A549 (cell line): ENCODE results near the gene PGAP3. TPM values are rescaled to one million over a fixed set of nuclear protein-coding genes. Genes with fewer than 3 reads are reported as not detected.

ENCODE experiments used
- ATAC-seq, 2 experiments: fragments of 200-7000 bp in 1 of 2; fragments of >200 bp in 1 of 2; cut with Nextera tagmentation in 1 of 2; cut with Tn5 transposase in 1 of 2; 3 replicates each; pipeline versions ENCODE4 v1.8.0 to v1.9.1; 2018 to 2020; ENCODE audit warnings: mild to moderate bottlenecking in 1 of 2, moderate library complexity in 1 of 2
- CTCF ChIA-PET: fragments of 300-600 bp; sonication (Branson Sonifier 250); formaldehyde crosslinking; extraction: SDS; loops from one replicate; lab custom pipeline; 2021; ENCODE audit warnings: antibody characterized with exemption, inconsistent platforms; lab: Yijun Ruan, JAX
- POLR2A ChIA-PET: fragments of 350-600 bp; formaldehyde crosslinking; extraction: SDS; loops from one replicate; lab custom pipeline; 2021; ENCODE audit warnings: antibody characterized with exemption, inconsistent platforms; lab: Yijun Ruan, JAX
- DNase-seq, 2 experiments: peaks; one replicate each; pipeline versions ENCODE4 v3.0.0 to v3.0.0-alpha.2; 2011 to 2016; ENCODE audit warnings: low read depth in 1 of 2, low spot score in 1 of 2
- FAIRE-seq: peaks from 2 replicates; lab custom pipeline; 2011; peaks lifted over from hg19 to GRCh38; lab: Jason Lieb, UNC
- H3K27ac ChIP-seq, 2 experiments: fragments of >200 bp; sonication (Bioruptor Twin); formaldehyde crosslinking; 3 replicates each; pipeline ENCODE4 v1.5.1; 2016 to 2017
- H3K4me1 ChIP-seq: fragments of >200 bp; sonication (Bioruptor Twin); formaldehyde crosslinking; 3 replicates; pipeline ENCODE4 v1.6.1; 2016
- H3K4me2 ChIP-seq: fragments of >200 bp; sonication (Bioruptor Twin); formaldehyde crosslinking; 3 replicates; pipeline ENCODE4 v1.6.1; 2016
- H3K4me3 ChIP-seq: fragments of >200 bp; sonication (Bioruptor Twin); formaldehyde crosslinking; 3 replicates; pipeline ENCODE4 v1.5.1; 2016
- H3K9me3 ChIP-seq: fragments of >200 bp; sonication (Bioruptor Twin); formaldehyde crosslinking; 3 replicates; pipeline ENCODE4 v1.6.1; 2016
- ATOH8 ChIP-seq: fragments of 250-450 bp; sonication (Bioruptor Pico); IDR thresholded peaks from 2 replicates; pipeline ENCODE4 v1.5.0; 2020; ENCODE audit warnings: low read depth, mild to moderate bottlenecking, moderate library complexity
- BCL3 ChIP-seq: fragments of >200 bp; sonication (Bioruptor Twin); formaldehyde crosslinking; IDR thresholded peaks from 3 replicates; pipeline ENCODE4 v1.6.1; 2016
- CBX2 ChIP-seq: fragments of 200-600 bp; sonication (generic); IDR thresholded peaks from 2 replicates; pipeline ENCODE4 v1.6.1; 2016; ENCODE audit warnings: low read depth, mild to moderate bottlenecking, borderline replicate concordance
- CBX8 ChIP-seq: fragments of 200-600 bp; sonication (generic); IDR thresholded peaks from 2 replicates; pipeline ENCODE4 v1.6.1; 2016
- CHD4 ChIP-seq: fragments of 200-600 bp; sonication (generic); IDR thresholded peaks from 2 replicates; pipeline ENCODE4 v1.6.1; 2016; ENCODE audit warnings: antibody characterized with exemption, mild to moderate bottlenecking, borderline replicate concordance
- CTCF ChIP-seq: fragments of >200 bp; sonication (Bioruptor Twin); formaldehyde crosslinking; IDR thresholded peaks from 3 replicates; pipeline ENCODE4 v1.5.1; 2016
- E2F6 ChIP-seq: IDR thresholded peaks from 2 replicates; pipeline ENCODE4 v1.6.1; 2012; ENCODE audit warnings: low read depth, borderline replicate concordance
- EHF ChIP-seq: fragments of 250-450 bp; sonication (Bioruptor Pico); IDR thresholded peaks from 2 replicates; pipeline ENCODE4 v1.5.0; 2020; ENCODE audit warnings: mild to moderate bottlenecking
- EP300 ChIP-seq, 2 experiments: fragments of >200 bp; sonication (Bioruptor Twin); formaldehyde crosslinking; IDR thresholded peaks; 2 replicates in 1 of 2; 3 replicates in 1 of 2; pipeline ENCODE4 v1.6.1; 2016 to 2017
- ESRRA ChIP-seq: fragments of 150-350 bp; IDR thresholded peaks from 2 replicates; pipeline ENCODE4 v1.6.1; 2014; ENCODE audit warnings: mild to moderate bottlenecking, low read length, borderline replicate concordance
- FOSL2 ChIP-seq, 2 experiments: fragments of 450-650 bp in 1 of 2; fragments of >200 bp in 1 of 2; sonication (Bioruptor Twin) in 1 of 2; formaldehyde crosslinking; IDR thresholded peaks; 2 replicates each; pipeline versions ENCODE4 v1.5.0 to v1.6.1; 2016 to 2020; ENCODE audit warnings: mild to moderate bottlenecking in 1 of 2, moderate library complexity in 1 of 2
- HDAC2 ChIP-seq: fragments of 200-600 bp; sonication (generic); IDR thresholded peaks from 2 replicates; pipeline ENCODE4 v1.6.1; 2016
- HOXA7 ChIP-seq: fragments of 250-450 bp; sonication (Bioruptor Pico); IDR thresholded peaks from 2 replicates; pipeline ENCODE4 v1.5.0; 2020; ENCODE audit warnings: mild to moderate bottlenecking, moderate library complexity
- JUN ChIP-seq, 2 experiments: fragments of >200 bp; sonication (Bioruptor Twin); formaldehyde crosslinking; IDR thresholded peaks; 2 replicates in 1 of 2; 3 replicates in 1 of 2; pipeline ENCODE4 v1.6.1; 2016 to 2017
- KDM5A ChIP-seq: fragments of 200-600 bp; sonication (generic); IDR thresholded peaks from 2 replicates; pipeline ENCODE4 v1.6.1; 2016; ENCODE audit warnings: antibody characterized with exemption, mild to moderate bottlenecking
- MAFK ChIP-seq: fragments of 450-650 bp; IDR thresholded peaks from 2 replicates; pipeline ENCODE4 v1.6.1; 2014; ENCODE audit not compliant: partially characterized antibody
- MAX ChIP-seq: IDR thresholded peaks from 2 replicates; pipeline ENCODE4 v1.6.1; 2012
- MAZ ChIP-seq: fragments of 150-350 bp; IDR thresholded peaks from 2 replicates; pipeline ENCODE4 v1.6.1; 2014; ENCODE audit warnings: antibody characterized with exemption, low read depth, low read length, borderline replicate concordance
- NFE2L2 ChIP-seq: fragments of 150-350 bp; conservative IDR thresholded peaks from 2 replicates; pipeline ENCODE4 v1.6.1; 2014; ENCODE audit warnings: low read length
- PBX3 ChIP-seq: IDR thresholded peaks from 2 replicates; pipeline ENCODE4 v1.6.1; 2012
- PHF8 ChIP-seq: fragments of 200-600 bp; sonication (generic); IDR thresholded peaks from 2 replicates; pipeline ENCODE4 v1.6.1; 2016; ENCODE audit warnings: low read depth, mild to moderate bottlenecking, antibody characterized with exemption, moderate library complexity, borderline replicate concordance
- POLR2A ChIP-seq: IDR thresholded peaks from 2 replicates; pipeline ENCODE4 v1.6.1; 2012; ENCODE audit warnings: mild to moderate bottlenecking, low read length
- RARB ChIP-seq: fragments of 250-450 bp; sonication (Bioruptor Pico); IDR thresholded peaks from 2 replicates; pipeline ENCODE4 v1.8.0; 2021; ENCODE audit warnings: mild to moderate bottlenecking, moderate library complexity
- RCOR1 ChIP-seq: fragments of 150-350 bp; IDR thresholded peaks from 2 replicates; pipeline ENCODE4 v1.6.1; 2014; ENCODE audit warnings: antibody characterized with exemption, low read length, low read depth
- RFX5 ChIP-seq: fragments of 450-650 bp; IDR thresholded peaks from 2 replicates; pipeline ENCODE4 v1.7.1; 2014; ENCODE audit warnings: antibody characterized with exemption, mild to moderate bottlenecking, moderate library complexity
- SMC3 ChIP-seq: fragments of >200 bp; sonication (Bioruptor Twin); formaldehyde crosslinking; IDR thresholded peaks from 3 replicates; pipeline ENCODE4 v1.6.1; 2018; ENCODE audit warnings: inconsistent platforms
- ZC3H11A ChIP-seq: fragments of 450-650 bp; IDR thresholded peaks from 2 replicates; pipeline ENCODE4 v1.6.1; 2014; ENCODE audit warnings: antibody characterized with exemption, mild to moderate bottlenecking
- ZSCAN20 ChIP-seq: fragments of 250-450 bp; sonication (Bioruptor Pico); IDR thresholded peaks from 2 replicates; pipeline ENCODE4 v1.8.0; 2022; ENCODE audit warnings: mild to moderate bottlenecking, moderate library complexity
- WGBS: methylation state at CpG from one replicate; pipeline ENCODE4 v1.1.6; 2017; ENCODE audit errors: missing lambda C conversion rate; 5-methylcytosine and 5-hydroxymethylcytosine counted together
- polyA plus RNA-seq, 4 experiments: library from polyadenylated mRNA; depleted of rRNA in 3 of 4; stranded (reverse); fragments of >200 nt; fragmentation: RNase III in 1 of 4; extraction: RNeasy Plus Mini Kit Qiagen cat#74134 plus additional on column Dnase treatment in 1 of 4; gene quantifications; 2 replicates in 3 of 4; 3 replicates in 1 of 4; pipeline ENCODE4 v1.2.3, GENCODE V29; 2011 to 2017

Gene PGAP3
- polyA plus RNA-seq, 2 of the 4 experiments (the other 2 are of a cell fraction): 7.3 to 8.5 TPM

GRCh38 chr17:39636927-39637736 is 50.7 kb downstream of the PGAP3 start, which contains the start of gene STARD3:
STARD3 (plus strand) TSS chr17:39637144; CDS start chr17:39653532, 16,388 bp downstream.
- peak within 1 kb of the TSS; percentile 92 for H3K4me2 ChIP-seq
- DNase-seq (peak; percentile 92 to 97), FAIRE-seq (no peak), ATAC-seq (peak; percentile 82 to 94)
- H3K9me3 ChIP-seq: no peaks in the 10 kb centered on the region
- 2% methylated on average over 49 of the region's 69 CpGs for WGBS
- POLR2A ChIA-PET: interaction anchor here (1.1 kb wide), 1 partner anchor 16 kb away, joined by 3 read pairs; no protein-coding TSS in a partner anchor
- H3K4me1 ChIP-seq: peaks cover 29% of the 10 kb centered on the region
- peak within 1 kb of the TSS; percentile 87 to 93 for H3K27ac ChIP-seq
- peak within 1 kb of the TSS; percentile 82 for H3K4me3 ChIP-seq
- CTCF ChIA-PET: interaction anchor here (1.0 to 58.8 kb wide), 4 partner anchors 2 to 92 kb away, joined by 4 to 1581 read pairs (median 1486); partner anchors contain the start of genes ERBB2, NEUROD2, PGAP3 and PNMT
- TF ChIP-seq E2F6: peak; percentile 65; the same call in 1 of the 2 replicates
- TF ChIP-seq PHF8: peak; percentile 63; the same call in 1 of the 2 replicates
- peak; percentile 91 for TF ChIP-seq KDM5A
- TF ChIP-seq SMC3: 0 out of 3 replicates have a peak, but pooled peaks have one; percentile 14
- no peak for TF ChIP-seq ESRRA
- peak; percentile 66 to 91; a peak in 4 of 5 replicates for TF ChIP-seq JUN (IDR thresholded peaks at IDR 0.05)
- no peak for TF ChIP-seq EP300 (IDR thresholded peaks at IDR 0.05)
- TF ChIP-seq FOSL2 (IDR thresholded peaks at IDR 0.05): no peak
- TF ChIP-seq FOSL2 (CRISPR knock-in tag; IDR thresholded peaks at IDR 0.05): no peak
- TF ChIP-seq MAX: peak; percentile 79
- no peak for TF ChIP-seq MAFK
- TF ChIP-seq CTCF: 0 out of 3 replicates have a peak, but pooled peaks have one; percentile 18
- no peak for TF ChIP-seq RARB (CRISPR knock-in tag)
- peak; percentile 26 for TF ChIP-seq ZC3H11A
- no peak for TF ChIP-seq EHF (CRISPR knock-in tag)
- TF ChIP-seq MAZ: 0 out of 2 replicates have a peak, but pooled peaks have one; percentile 55
- peak; percentile 75 for TF ChIP-seq POLR2A
- TF ChIP-seq RCOR1: no peak
- no peak for TF ChIP-seq CBX8
- no peak; the same call in 1 of the 2 replicates for TF ChIP-seq RFX5
- no peak for TF ChIP-seq ATOH8 (CRISPR knock-in tag)
- no peak for TF ChIP-seq ZSCAN20
- no peak for TF ChIP-seq CBX2
- no peak for TF ChIP-seq CHD4
- no peak for TF ChIP-seq HOXA7
- no peak for TF ChIP-seq HDAC2
- TF ChIP-seq PBX3: peak; percentile 54; the same call in 1 of the 2 replicates
- peak; percentile 86; the same call in 1 of the 3 replicates for TF ChIP-seq BCL3
- TF ChIP-seq NFE2L2: 0 out of 2 replicates have a peak, but pooled peaks have one; percentile 4
